ENCODE results near the gene PRKAR2B.

GRCh38 chr7:107069457-107069856 is 25.0 kb downstream of the PRKAR2B start:
- TF ChIP-seq FOXK2 (IDR thresholded peaks at IDR 0.05) (no peak), ZNF384 (IDR thresholded peaks at IDR 0.05) (no peak), BHLHE40 (IDR thresholded peaks at IDR 0.05; ENCODE audit: borderline replicate concordance) (no peak), SP1 (IDR thresholded peaks at IDR 0.05) (no peak), SUZ12 (IDR thresholded peaks at IDR 0.05) (no peak), PKNOX1 (IDR thresholded peaks at IDR 0.05) (no peak), CTBP1 (IDR thresholded peaks at IDR 0.05; ENCODE audit: borderline replicate concordance) (no peak), ELF4 (IDR thresholded peaks at IDR 0.05) (no peak)

Data from HEK293T (cell line).